ENCODE data around the gene HSD17B1. TPM values are rescaled to one million over a fixed set of nuclear protein-coding genes. Genes with fewer than 3 reads are reported as not detected.

HSD17B1 gene
- total and polyA plus RNA-seq, 2 of the 13 experiments (the other 11 are each of a cell fraction or from before 2014, with no cell fraction given) = 0.54 to 0.93 TPM

GRCh38 chr17:42536048-42536371, 16.7 kb upstream of the HSD17B1 start, which contains the start of gene NAGLU (continued):
- no peak for TF ChIP-seq CERS6 (CRISPR knock-in tag; IDR thresholded peaks at IDR 0.05)
- no peak for TF ChIP-seq ZNF160 (CRISPR knock-in tag; IDR thresholded peaks at IDR 0.05)
- 0 out of 2 replicates have a peak, but pooled peaks have one; percentile 19 for TF ChIP-seq HMG20B (CRISPR knock-in tag; conservative IDR thresholded peaks at IDR 0.05)
- TF ChIP-seq KAT8 (CRISPR knock-in tag; IDR thresholded peaks at IDR 0.05) = peak; percentile 87
- no peak; the same call in 1 of the 2 replicates for TF ChIP-seq TOE1 (CRISPR knock-in tag; IDR thresholded peaks at IDR 0.05)
- TF ChIP-seq ZNF136 (CRISPR knock-in tag; IDR thresholded peaks at IDR 0.05; ENCODE audit: low read depth) = no peak; the same call in 1 of the 2 replicates
- TF ChIP-seq HOXA3 (CRISPR knock-in tag; IDR thresholded peaks at IDR 0.05) = peak; percentile 67; the same call in 1 of the 2 replicates
- TF ChIP-seq POGZ (CRISPR knock-in tag; IDR thresholded peaks at IDR 0.05) = no peak
- no peak for TF ChIP-seq AKAP8 (CRISPR knock-in tag; IDR thresholded peaks at IDR 0.05)
- TF ChIP-seq ZNF501 (CRISPR knock-in tag; IDR thresholded peaks at IDR 0.05) = peak; percentile 83; the same call in 1 of the 2 replicates
- TF ChIP-seq SMARCE1 (IDR thresholded peaks at IDR 0.05; ENCODE audit: borderline replicate concordance) = no peak
- 0 out of 2 replicates have a peak, but pooled peaks have one; percentile 68 for TF ChIP-seq ZNF557 (CRISPR knock-in tag; IDR thresholded peaks at IDR 0.05)
- peak; percentile 41; the same call in 1 of the 2 replicates for TF ChIP-seq ZNF574 (CRISPR knock-in tag; IDR thresholded peaks at IDR 0.05)
- 0 out of 2 replicates have a peak, but pooled peaks have one; percentile 11 for TF ChIP-seq ZNF350 (CRISPR knock-in tag; IDR thresholded peaks at IDR 0.05; ENCODE audit: borderline replicate concordance, low read depth)
- no peak for TF ChIP-seq GATA4 (IDR thresholded peaks at IDR 0.05; ENCODE audit: borderline replicate concordance, low read depth)
- TF ChIP-seq ATAD3A (CRISPR knock-in tag; IDR thresholded peaks at IDR 0.05) = no peak
- 0 out of 2 replicates have a peak, but pooled peaks have one; percentile 44 for TF ChIP-seq ZBTB14 (CRISPR knock-in tag; IDR thresholded peaks at IDR 0.05)
- no peak for TF ChIP-seq ZNF660 (CRISPR knock-in tag; IDR thresholded peaks at IDR 0.05; ENCODE audit: borderline replicate concordance, low read depth)
- peak; percentile 96 for TF ChIP-seq ZFP37 (CRISPR knock-in tag; IDR thresholded peaks at IDR 0.05; ENCODE audit: borderline replicate concordance)
- TF ChIP-seq DNMT3B (CRISPR knock-in tag; conservative IDR thresholded peaks at IDR 0.05) = no peak
- no peak for TF ChIP-seq ZEB1 (IDR thresholded peaks at IDR 0.05; ENCODE audit: insufficient replicate concordance, low read depth)
- no peak for TF ChIP-seq RERE (CRISPR knock-in tag; IDR thresholded peaks at IDR 0.05; ENCODE audit: low read depth)
